ENCODE data around the gene SLC25A13. TPM values are rescaled to one million over a fixed set of nuclear protein-coding genes. Genes with fewer than 3 reads are reported as not detected.
A peak's percentile ranks its signal among the peaks of the same experiment; 100 is the strongest.

The SLC25A13 gene
- total and polyA plus RNA-seq, 2 of the 13 experiments (the other 11 are each of a cell fraction or from before 2014, with no cell fraction given) = 36.2 to 84.9 TPM

GRCh38 chr7:96284835-96285234 is 37.1 kb downstream of the SLC25A13 start (continued):
- TF ChIP-seq ARID3A (IDR thresholded peaks at IDR 0.05; ENCODE audit: low read depth, low read length) = no peak

DNA sequence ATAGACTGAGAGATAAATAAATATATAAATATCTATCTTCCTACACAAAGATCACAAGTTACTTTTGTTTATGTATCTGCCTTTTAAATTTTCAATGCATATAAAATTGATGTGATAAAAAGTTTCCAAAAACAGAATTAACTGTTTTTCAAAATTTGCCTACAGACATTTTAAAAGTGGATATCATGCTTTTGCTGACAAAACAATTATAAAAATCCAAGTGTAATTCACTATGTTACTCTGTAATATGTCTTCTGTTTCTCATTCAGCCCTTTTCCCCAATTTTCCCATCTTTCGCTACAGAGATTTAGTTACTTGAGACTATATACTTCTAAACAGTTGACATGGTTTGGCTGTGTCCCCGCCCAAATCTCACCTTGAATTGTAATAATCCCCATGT is 37.7 kb downstream of the SLC25A13 start:
- H3K4me3 ChIP-seq (replicated peaks in 1 of 3; ENCODE audit: insufficient read depth in 1 of 3, low read depth in 2 of 3, low read length in 3 of 3) = no peak overlapping the region
- DNase-seq (ENCODE audit: low spot score) (no peak), ATAC-seq (no peak), FAIRE-seq (no peak)
- H3K4me2 ChIP-seq (ENCODE audit: low read depth, low read length) = no peak overlapping the region
- peaks cover 9% of the 10 kb centered on the region for H3K4me1 ChIP-seq (ENCODE audit: insufficient read depth, low read length)
- WGBS (ENCODE audit: low lambda C conversion rate) = 100% methylated on average over 2 of the region's 2 CpGs
- no peak overlapping the region for H3K9ac ChIP-seq (ENCODE audit: insufficient read depth, low read depth, low read length)
- H4K20me1 ChIP-seq (ENCODE audit: insufficient read depth, low read length) = peaks cover 5% of the 10 kb centered on the region; the same call in 1 of the 2 replicates
- TF ChIP-seq MAFK (conservative IDR thresholded peaks at IDR 0.05 in 1 of 2, IDR thresholded peaks at IDR 0.05 in 1 of 2; ENCODE audit: low read length in 2 of 2) = peak in 1 of 2 experiments; percentile 51; a peak in 1 of 4 replicates
- TF ChIP-seq NFIB (CRISPR knock-in tag; IDR thresholded peaks at IDR 0.05; ENCODE audit: borderline replicate concordance) = no peak
- H3K27me3 ChIP-seq (ENCODE audit: control insufficient read depth in 1 of 2, insufficient read depth in 2 of 2, low read length in 2 of 2) = no peaks in the 10 kb centered on the region
- POLR2A ChIA-PET = no interaction called here
- BruUV-seq (replicated peaks) = no TSS peak
- in situ Hi-C loops (cut with HindIII; ENCODE audit: extremely low pct_ligation_motif_present, low pct_unique_long_range_greater_than_20kb) (no loop called here), intact Hi-C loops (cut with micrococcal nuclease; ENCODE audit: unreplicated experiment) (no loop called here)
- CTCF ChIA-PET (ENCODE audit: low intra/inter-chr PET ratio, low total read pairs) = no interaction called here
- no peak overlapping the region for H3K27ac ChIP-seq (ENCODE audit: extremely low read length, insufficient read depth, low read length)
- peaks cover 0 to 11% of the 10 kb centered on the region in 2 experiments; a peak in 1 of 5 replicates for H3K36me3 ChIP-seq (replicated peaks in 1 of 2; ENCODE audit: control insufficient read depth in 1 of 2, insufficient read depth in 2 of 2, low read length in 2 of 2)
- no peaks in the 10 kb centered on the region for H3K9me3 ChIP-seq (ENCODE audit: low read length)
- no peak overlapping the region for H2AFZ ChIP-seq (ENCODE audit: low read length)
- peaks cover 68% of the 10 kb centered on the region for H3K79me2 ChIP-seq (ENCODE audit: insufficient read depth, low read length)

DNA sequence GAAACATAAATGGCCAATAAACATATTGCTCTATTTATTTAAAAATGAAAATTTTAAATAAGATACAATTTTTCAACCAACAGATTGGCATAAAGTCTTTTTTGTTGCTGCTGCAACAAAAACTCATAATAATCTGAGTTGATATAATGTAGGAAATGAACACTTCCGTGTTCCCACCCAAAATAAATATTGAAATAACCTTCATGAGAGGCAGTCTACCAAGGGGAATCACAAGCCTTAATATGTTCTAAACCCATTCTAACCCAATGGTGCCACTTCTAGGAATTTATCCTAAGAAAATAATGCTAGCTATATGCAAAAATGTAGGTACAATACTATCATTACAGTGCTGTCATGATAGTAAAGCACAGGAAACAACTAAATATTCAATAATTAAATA is 39.1 kb downstream of the SLC25A13 start:
- DNase-seq (ENCODE audit: low spot score) (no peak), FAIRE-seq (no peak), ATAC-seq (no peak)
- Histone ChIP-seq H3K4me1 (ENCODE audit: insufficient read depth, low read length) (peaks cover 9% of the 10 kb centered on the region), H3K4me2 (ENCODE audit: low read depth, low read length) (no peak overlapping the region), H3K9me3 (ENCODE audit: low read length) (no peaks in the 10 kb centered on the region), H3K79me2 (ENCODE audit: insufficient read depth, low read length) (peaks cover 68% of the 10 kb centered on the region), H3K9ac (ENCODE audit: insufficient read depth, low read depth, low read length) (no peak overlapping the region), H3K36me3 (replicated peaks in 1 of 2; ENCODE audit: control insufficient read depth in 1 of 2, insufficient read depth in 2 of 2, low read length in 2 of 2) (peaks cover 2 to 11% of the 10 kb centered on the region in 2 experiments; a peak in 2 of 5 replicates), H3K27me3 (ENCODE audit: control insufficient read depth in 1 of 2, insufficient read depth in 2 of 2, low read length in 2 of 2) (no peaks in the 10 kb centered on the region), H3K4me3 (replicated peaks in 1 of 3; ENCODE audit: insufficient read depth in 1 of 3, low read depth in 2 of 3, low read length in 3 of 3) (no peak overlapping the region), H2AFZ (ENCODE audit: low read length) (no peak overlapping the region), H4K20me1 (ENCODE audit: insufficient read depth, low read length) (peaks cover 7% of the 10 kb centered on the region; the same call in 1 of the 2 replicates), H3K27ac (ENCODE audit: extremely low read length, insufficient read depth, low read length) (no peak overlapping the region)
- no peak for TF ChIP-seq ZNF274 (CRISPR knock-in tag; IDR thresholded peaks at IDR 0.05)
- POLR2A ChIA-PET = interaction anchor here (1.4 kb wide), 1 partner anchor 20 kb away, joined by 4 read pairs; no protein-coding TSS in a partner anchor
- BruUV-seq (replicated peaks) = no TSS peak
- WGBS (ENCODE audit: low lambda C conversion rate) = 77% methylated on average over 1 of the region's 1 CpG
- CTCF ChIA-PET (ENCODE audit: low intra/inter-chr PET ratio, low total read pairs) = no interaction called here
- intact Hi-C loops (cut with micrococcal nuclease; ENCODE audit: unreplicated experiment) = no loop called here
- in situ Hi-C loops (cut with HindIII; ENCODE audit: extremely low pct_ligation_motif_present, low pct_unique_long_range_greater_than_20kb) = no loop called here
